Bronchial smooth muscle cell (primary cell): ENCODE results near the gene TMEM52. TPM values are rescaled to one million over a fixed set of nuclear protein-coding genes. Genes with fewer than 3 reads are reported as not detected.

Source experiments
- total RNA-seq: library from RNA; depleted of rRNA; stranded (reverse); fragments of >200 nt; gene quantifications from 2 replicates; pipeline ENCODE4 v1.2.1, GENCODE V29; 2014

TMEM52 gene
- 0.32 TPM in 1 of 2 replicates, not detected in the other for total RNA-seq

DNA sequence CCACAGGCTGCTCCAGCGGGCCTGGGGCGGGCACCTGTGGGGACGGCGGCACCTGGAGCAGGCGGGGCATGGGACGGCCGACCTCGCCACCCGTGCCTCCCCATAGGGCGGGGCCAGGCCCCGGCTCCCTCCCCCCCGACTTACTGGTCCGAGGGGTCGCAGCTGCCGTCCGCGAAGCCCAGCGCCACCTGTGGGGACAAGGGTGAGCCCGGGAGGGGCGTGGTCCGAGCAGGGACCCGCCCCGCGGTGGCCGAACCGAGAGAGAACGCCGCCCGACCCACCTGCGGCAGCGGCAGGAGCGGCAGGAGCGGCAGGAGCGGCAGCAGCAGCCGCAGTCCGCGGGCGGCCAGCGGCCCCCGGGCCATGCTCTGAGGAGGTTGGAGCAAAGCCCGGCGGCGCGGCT lies at the start of gene TMEM52:
TMEM52 (minus strand) TSS at position 379 of the 403 bp plus-strand sequence; CDS start at position 365, 14 bp downstream.

DNA sequence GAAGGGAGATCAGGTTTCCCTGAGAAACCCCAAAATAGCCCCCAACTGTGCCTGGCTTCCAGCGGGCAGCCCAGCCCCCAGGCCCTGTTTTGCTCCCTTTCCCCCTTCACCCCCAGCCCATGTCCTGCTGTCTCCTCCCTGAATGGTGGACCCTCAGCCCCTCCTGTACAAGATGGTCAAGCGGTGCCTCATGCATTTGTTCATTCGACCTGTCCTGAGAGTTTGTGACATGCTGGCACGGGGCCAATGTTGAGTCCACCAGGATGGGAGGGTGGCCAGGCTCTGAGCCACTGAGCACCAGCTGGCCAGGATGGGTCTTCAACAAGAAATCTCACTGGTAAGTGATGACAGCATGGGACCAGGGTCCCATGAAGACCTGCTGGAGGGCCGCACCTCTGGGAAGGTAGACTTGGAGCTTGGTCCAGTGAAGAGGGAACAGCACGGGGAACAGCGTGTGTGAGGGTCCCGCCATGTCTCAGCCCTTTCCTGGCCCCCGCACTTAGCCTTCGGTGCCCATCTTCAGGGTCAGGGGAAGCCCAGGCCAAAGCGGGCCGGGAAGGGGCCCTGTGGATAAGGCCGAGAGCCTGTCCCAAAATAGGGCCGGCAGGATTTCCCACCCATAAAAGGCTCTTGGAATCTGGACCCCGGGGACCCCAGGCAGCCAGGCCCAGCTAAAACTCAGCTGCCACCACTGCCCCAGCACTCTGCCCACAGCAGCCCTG lies 3.9 kb downstream of the TMEM52 start, which contains the start of gene CALML6:
CALML6 (plus strand) TSS at position 290 of the 722 bp plus-strand sequence; CDS start at position 311, 21 bp downstream.

DNA sequence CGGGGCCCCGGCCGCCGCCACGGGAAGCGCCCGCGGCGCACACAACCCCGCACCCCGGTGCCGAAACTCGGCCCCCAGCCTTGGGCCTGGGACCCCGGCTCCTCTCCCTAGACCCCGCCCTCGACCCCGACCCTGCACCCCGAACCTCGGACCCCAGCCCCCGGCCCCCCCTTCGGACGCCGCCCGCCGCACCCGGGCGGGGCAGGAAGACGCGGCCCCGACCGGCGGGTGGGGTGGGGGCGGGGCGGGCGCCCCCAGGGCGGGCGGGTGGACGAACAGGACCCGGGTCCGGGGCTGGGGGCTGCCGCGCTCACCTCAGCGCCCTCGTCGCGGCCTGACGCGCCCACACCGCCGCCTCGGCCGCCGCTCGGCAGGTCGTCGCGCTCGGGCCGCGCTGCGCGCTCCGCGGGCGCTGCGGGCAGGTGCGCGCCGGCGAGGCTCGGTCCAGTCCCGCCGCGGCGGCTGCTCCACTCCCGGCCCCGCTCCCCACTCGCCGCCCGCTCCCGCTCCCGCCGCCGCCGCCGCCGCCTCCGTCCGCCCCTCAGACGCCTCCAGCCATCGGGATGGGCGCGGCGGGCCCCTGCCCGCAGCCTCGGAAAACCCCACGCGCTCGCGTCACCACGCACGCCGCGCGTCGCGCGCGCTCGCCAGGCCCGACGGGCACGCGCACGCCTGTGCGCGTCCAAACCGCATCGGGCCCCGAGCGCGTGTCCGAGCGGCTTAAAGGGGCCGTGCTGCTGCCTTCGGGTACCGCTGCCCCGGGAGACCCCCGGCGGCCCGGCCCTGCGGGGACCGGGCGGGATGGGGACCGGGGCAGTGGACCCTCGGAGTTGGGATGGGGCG lies 28.4 kb downstream of the TMEM52 start, which contains the start of gene GNB1:
GNB1 (minus strand) TSS at position 582 of the 843 bp plus-strand sequence. CDS start 65,634 bp downstream, outside the sequence.

Other genes starting within 250 kb of the TMEM52 start
- 25.5 and 32.8 TPM in 2 replicates for gene SLC35E2B, start 226.5 kb downstream of the TMEM52 start, total RNA-seq
- 12.3 and 13.6 TPM in 2 replicates for gene CDK11A, start 194.9 kb downstream of the TMEM52 start, total RNA-seq
- 27.4 and 30.7 TPM in 2 replicates for gene NADK, start 140.8 kb downstream of the TMEM52 start, total RNA-seq
- gene GNB1, start 28.2 kb downstream of the TMEM52 start, total RNA-seq: 62.3 and 70.6 TPM in 2 replicates
- gene CALML6, start 4.0 kb downstream of the TMEM52 start, total RNA-seq: 0.60 and 0.63 TPM in 2 replicates
- not detected in 2 replicates for gene CFAP74, start 84.5 kb upstream of the TMEM52 start, total RNA-seq
- not detected in 2 replicates for gene GABRD, start 100.1 kb upstream of the TMEM52 start, total RNA-seq
- 3.2 and 8.5 TPM in 2 replicates for gene PRKCZ, start 131.1 kb upstream of the TMEM52 start, total RNA-seq